ENCODE data around the gene GOLGA6L9.
"Not testable (repeated sequence)": the region's sequence is repeated elsewhere in the genome, so short reads cannot be mapped to it uniquely, and the experiment has no call there.

The GOLGA6L9 gene

DNA sequence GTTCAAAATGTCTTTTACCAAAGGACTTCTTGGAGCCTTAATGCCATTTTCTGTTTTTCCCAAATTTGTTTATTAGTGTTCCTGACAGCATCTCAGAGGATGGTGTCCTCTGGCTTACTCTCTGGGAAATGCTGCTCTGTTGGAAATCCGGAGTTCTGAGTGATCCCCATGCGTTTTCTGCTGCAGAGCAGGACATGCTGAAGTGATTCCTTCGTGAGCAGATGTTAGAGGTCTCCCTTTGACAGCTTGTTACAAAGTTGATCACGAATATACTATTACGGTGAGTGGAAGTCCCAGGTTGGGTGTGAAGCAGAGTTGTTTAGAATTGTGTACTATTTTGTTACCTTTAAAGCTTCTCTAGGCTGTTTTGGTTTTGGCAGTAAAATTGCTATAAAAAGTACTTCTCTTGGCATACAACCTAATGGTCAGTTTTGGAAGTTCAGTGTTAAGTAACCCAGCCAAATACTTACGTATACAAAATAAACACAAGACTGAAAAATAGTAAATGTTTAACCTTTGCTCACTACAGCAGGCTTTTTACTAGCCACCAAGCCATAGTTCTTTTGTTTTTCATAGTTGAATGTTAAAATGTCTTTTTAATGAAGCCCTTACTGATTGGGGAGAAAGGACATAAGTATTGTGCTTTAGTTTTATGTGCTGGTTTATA is 15.0 kb upstream of the GOLGA6L9 start:
- H3K4me3 Mint-ChIP-seq; H3K36me3 Mint-ChIP-seq (ENCODE audit: low read depth); H3K9me3 Mint-ChIP-seq; H3K27me3 Mint-ChIP-seq; H3K4me1 Mint-ChIP-seq; ATAC-seq; DNase-seq; H3K27ac Mint-ChIP-seq: not testable (repeated sequence)

- peak overlapping the region; percentile 86 for H3K27ac Mint-ChIP-seq
- not testable (repeated sequence) for H3K4me3 Mint-ChIP-seq; H3K27me3 Mint-ChIP-seq; H3K4me1 Mint-ChIP-seq; DNase-seq; H3K9me3 Mint-ChIP-seq; H3K36me3 Mint-ChIP-seq (ENCODE audit: low read depth)
- peak; percentile 41 for ATAC-seq
Measured at GRCh38 chr15:82420516-82420915, 9.1 kb upstream of the GOLGA6L9 start.

- peak; percentile 100 for ATAC-seq
- not testable (repeated sequence) for DNase-seq, H3K27ac Mint-ChIP-seq
Measured at GRCh38 chr15:82420966-82421365, 8.7 kb upstream of the GOLGA6L9 start.

GRCh38 chr15:82427117-82427516 is 2.5 kb upstream of the GOLGA6L9 start:
- not testable (repeated sequence) for ATAC-seq; H3K4me3 Mint-ChIP-seq; DNase-seq; H3K9me3 Mint-ChIP-seq; H3K36me3 Mint-ChIP-seq (ENCODE audit: low read depth); H3K27me3 Mint-ChIP-seq; H3K4me1 Mint-ChIP-seq; H3K27ac Mint-ChIP-seq

More at GRCh38 chr15:82420966-82421365, 8.7 kb upstream of the GOLGA6L9 start:
- H3K27me3 Mint-ChIP-seq; H3K4me3 Mint-ChIP-seq; H3K9me3 Mint-ChIP-seq; H3K4me1 Mint-ChIP-seq; H3K36me3 Mint-ChIP-seq (ENCODE audit: low read depth): not testable (repeated sequence)

DNA sequence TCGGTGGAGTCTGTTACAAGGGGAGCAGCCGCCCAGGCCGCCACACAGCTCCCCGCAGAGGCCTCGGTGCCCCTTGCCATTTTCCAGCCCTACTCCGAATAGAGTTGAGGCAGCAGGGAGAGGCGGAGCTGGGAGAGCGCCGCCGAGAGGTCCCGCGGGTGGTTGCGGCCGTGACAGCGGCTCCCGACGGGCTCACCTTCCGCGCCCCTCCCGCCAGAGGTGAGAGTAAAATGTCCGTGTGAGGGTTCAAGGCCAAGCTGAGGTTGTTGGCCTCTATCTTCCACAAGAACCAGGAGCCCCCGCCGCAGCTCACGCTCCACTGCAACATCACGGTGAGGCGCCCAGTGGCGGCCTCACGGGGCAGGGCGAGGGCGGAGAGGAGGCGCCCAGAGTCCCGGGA is 15.8 kb downstream of the GOLGA6L9 start:
- ATAC-seq; H3K27ac Mint-ChIP-seq; H3K36me3 Mint-ChIP-seq (ENCODE audit: low read depth); H3K4me1 Mint-ChIP-seq; H3K27me3 Mint-ChIP-seq; H3K9me3 Mint-ChIP-seq; H3K4me3 Mint-ChIP-seq: not testable (repeated sequence)
- DNase-seq, result peak; percentile 27

- H3K27me3 Mint-ChIP-seq, H3K27ac Mint-ChIP-seq, ATAC-seq: not testable (repeated sequence)
Measured at GRCh38 chr15:82457336-82457735, 27.7 kb downstream of the GOLGA6L9 start.

GRCh38 chr15:82465629-82466028 is 36.0 kb downstream of the GOLGA6L9 start:
- ATAC-seq; H3K4me1 Mint-ChIP-seq; DNase-seq; H3K4me3 Mint-ChIP-seq; H3K9me3 Mint-ChIP-seq; H3K27me3 Mint-ChIP-seq; H3K36me3 Mint-ChIP-seq (ENCODE audit: low read depth); H3K27ac Mint-ChIP-seq: not testable (repeated sequence)

More at GRCh38 chr15:82457336-82457735, 27.7 kb downstream of the GOLGA6L9 start:
- not testable (repeated sequence) for H3K9me3 Mint-ChIP-seq; H3K4me3 Mint-ChIP-seq; DNase-seq; H3K36me3 Mint-ChIP-seq (ENCODE audit: low read depth); H3K4me1 Mint-ChIP-seq

GRCh38 chr15:82468205-82468604 is 38.6 kb downstream of the GOLGA6L9 start:
- H3K27ac Mint-ChIP-seq; H3K27me3 Mint-ChIP-seq; H3K4me1 Mint-ChIP-seq; H3K36me3 Mint-ChIP-seq (ENCODE audit: low read depth); H3K9me3 Mint-ChIP-seq; DNase-seq; H3K4me3 Mint-ChIP-seq: not testable (repeated sequence)
- peak; percentile 91 for ATAC-seq

DNA sequence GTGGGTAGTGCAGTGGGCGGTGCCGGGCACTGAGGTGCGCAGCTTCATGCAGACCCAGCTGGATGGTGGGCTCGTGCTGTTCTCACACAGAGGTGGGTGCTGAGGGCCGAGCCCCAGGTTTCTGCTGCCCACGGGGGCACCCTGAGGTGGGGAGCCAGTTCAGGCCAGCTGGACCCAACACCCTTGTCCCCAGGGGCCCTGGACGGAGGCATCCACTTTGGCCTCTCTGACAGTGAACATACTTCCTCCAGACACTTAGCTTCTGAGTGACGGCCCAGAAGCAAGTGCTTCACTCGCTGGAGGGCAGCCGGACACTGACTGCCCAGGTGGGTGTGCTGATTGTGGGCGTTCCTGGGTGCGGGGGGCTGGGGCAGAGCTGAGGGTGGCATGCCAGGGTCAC is 39.8 kb downstream of the GOLGA6L9 start:
- not testable (repeated sequence) for H3K4me3 Mint-ChIP-seq; H3K9me3 Mint-ChIP-seq; ATAC-seq; H3K27ac Mint-ChIP-seq; H3K36me3 Mint-ChIP-seq (ENCODE audit: low read depth); H3K4me1 Mint-ChIP-seq; H3K27me3 Mint-ChIP-seq; DNase-seq

DNA sequence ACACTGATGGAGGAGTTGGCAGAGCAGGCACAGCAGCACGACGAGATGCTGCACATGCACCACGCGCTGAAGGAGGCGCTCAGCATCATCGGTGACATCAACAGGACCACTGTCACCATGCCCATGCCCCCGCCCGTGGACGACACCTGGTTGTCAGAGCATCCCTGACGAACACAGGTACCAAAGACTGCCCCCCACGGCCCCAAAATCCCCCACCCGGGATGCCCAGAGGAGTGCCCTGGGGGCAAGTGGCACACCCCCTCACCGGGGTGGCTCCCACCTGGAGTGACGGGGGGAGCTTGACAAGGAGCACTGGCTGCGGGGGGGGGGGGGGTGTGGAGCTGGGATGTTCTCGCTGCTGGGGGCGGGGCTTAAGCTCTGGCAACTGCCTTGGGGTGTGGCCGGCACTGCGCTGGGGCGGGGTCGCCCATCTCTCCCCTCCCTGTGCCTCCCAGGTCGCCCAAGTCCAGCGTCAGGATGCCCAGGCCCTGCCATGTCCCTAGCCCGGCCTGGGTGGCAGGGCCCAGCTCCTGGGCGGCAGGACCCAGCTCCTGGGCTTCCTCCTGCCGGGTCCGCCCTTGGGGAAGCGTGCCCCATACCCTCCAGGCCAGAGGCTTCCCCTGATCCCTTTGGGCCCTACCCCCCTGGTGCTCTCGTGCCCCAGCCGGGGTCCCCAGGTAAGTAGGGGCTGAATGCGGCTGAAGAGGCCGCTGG is 42.8 kb downstream of the GOLGA6L9 start:
- not testable (repeated sequence) for H3K4me3 Mint-ChIP-seq; H3K27ac Mint-ChIP-seq; H3K36me3 Mint-ChIP-seq (ENCODE audit: low read depth); DNase-seq; ATAC-seq; H3K9me3 Mint-ChIP-seq; H3K4me1 Mint-ChIP-seq; H3K27me3 Mint-ChIP-seq

DNA sequence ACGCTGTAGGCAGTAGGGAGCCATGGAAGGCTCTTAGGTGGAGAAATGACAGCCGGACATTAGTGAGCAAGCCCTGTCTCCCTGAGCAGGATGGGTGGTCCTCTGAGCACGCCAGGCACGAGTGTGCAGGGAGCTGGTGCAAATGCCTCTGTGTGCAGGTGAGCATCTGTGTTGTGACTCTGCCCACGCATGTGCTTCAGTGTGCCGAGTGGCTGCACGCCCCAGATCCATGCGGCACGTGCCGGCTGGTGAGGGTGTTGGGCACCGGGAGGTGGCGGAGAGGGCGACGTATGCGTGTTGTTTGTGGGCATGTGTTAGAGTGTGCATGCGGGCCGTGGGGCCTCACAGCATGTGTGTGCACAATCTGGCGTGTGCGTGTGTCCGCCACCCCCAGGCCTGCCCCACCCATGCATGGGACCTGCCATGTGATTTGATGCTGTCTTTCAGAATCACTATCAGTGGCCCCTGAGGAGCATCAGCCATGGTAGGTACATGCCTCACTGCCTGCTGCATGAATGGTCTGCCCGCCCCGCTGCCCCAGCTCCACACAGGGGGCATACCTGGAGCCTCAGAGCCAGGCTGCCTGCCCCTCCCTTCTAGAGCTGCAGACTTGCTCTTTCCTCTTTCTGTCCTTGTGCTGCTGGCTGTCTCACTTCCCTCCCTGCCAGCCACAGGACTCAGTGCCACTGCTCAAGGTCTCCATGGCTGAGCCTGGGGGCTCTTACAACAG is 45.1 kb downstream of the GOLGA6L9 start:
- not testable (repeated sequence) for H3K36me3 Mint-ChIP-seq (ENCODE audit: low read depth); H3K4me3 Mint-ChIP-seq; H3K27ac Mint-ChIP-seq; DNase-seq; H3K9me3 Mint-ChIP-seq; H3K4me1 Mint-ChIP-seq; ATAC-seq; H3K27me3 Mint-ChIP-seq

GRCh38 chr15:82475345-82475967 is 45.8 kb downstream of the GOLGA6L9 start:
- H3K36me3 Mint-ChIP-seq (ENCODE audit: low read depth); H3K27me3 Mint-ChIP-seq; DNase-seq; H3K27ac Mint-ChIP-seq; H3K4me3 Mint-ChIP-seq; ATAC-seq; H3K9me3 Mint-ChIP-seq; H3K4me1 Mint-ChIP-seq: not testable (repeated sequence)

GRCh38 chr15:82476697-82477342 is 47.2 kb downstream of the GOLGA6L9 start:
- H3K4me3 Mint-ChIP-seq; H3K9me3 Mint-ChIP-seq; H3K27me3 Mint-ChIP-seq; H3K4me1 Mint-ChIP-seq; DNase-seq; H3K36me3 Mint-ChIP-seq (ENCODE audit: low read depth); ATAC-seq; H3K27ac Mint-ChIP-seq: not testable (repeated sequence)

- not testable (repeated sequence) for H3K27ac Mint-ChIP-seq; ATAC-seq; H3K36me3 Mint-ChIP-seq (ENCODE audit: low read depth); H3K27me3 Mint-ChIP-seq; DNase-seq; H3K4me1 Mint-ChIP-seq; H3K4me3 Mint-ChIP-seq; H3K9me3 Mint-ChIP-seq
Measured at GRCh38 chr15:82477343-82478057, 47.9 kb downstream of the GOLGA6L9 start.

Measured in activated naive CD8-positive, alpha-beta T cell treated with anti-CD3 and anti-CD28 coated beads, Interleukin-2, amount 50 U/mL, for 24 hours (primary cell).